GM21367 (cell line): ENCODE measurements around the gene ST6GALNAC3.
"Not testable (repeated sequence)": the region's sequence is repeated elsewhere in the genome, so short reads cannot be mapped to it uniquely, and the experiment has no call there.

Experiments used
- ATAC-seq: cut with Tn5 transposase; IDR thresholded peaks from one replicate; pipeline ENCODE4 v1.9.1; 2021; ENCODE audit not compliant: unreplicated experiment

The ST6GALNAC3 gene

GRCh38 chr1:76238094-76238628, 163.6 kb downstream of the ST6GALNAC3 start:
- no peak for ATAC-seq

- ATAC-seq: no peak
Observed at GRCh38 chr1:76239470-76239918, 164.9 kb downstream of the ST6GALNAC3 start.

GRCh38 chr1:76240316-76240715, 165.8 kb downstream of the ST6GALNAC3 start:
- no peak for ATAC-seq

GRCh38 chr1:76242587-76242986, 168.0 kb downstream of the ST6GALNAC3 start:
- ATAC-seq: not testable (repeated sequence)

GRCh38 chr1:76247261-76247852, 172.8 kb downstream of the ST6GALNAC3 start:
- ATAC-seq: no peak

GRCh38 chr1:76250271-76250670, 175.7 kb downstream of the ST6GALNAC3 start:
- ATAC-seq: no peak

- no peak for ATAC-seq
Observed at GRCh38 chr1:76252431-76252830, 177.9 kb downstream of the ST6GALNAC3 start.

GRCh38 chr1:76254104-76255030, 179.8 kb downstream of the ST6GALNAC3 start:
- no peak for ATAC-seq

- ATAC-seq: no peak
Observed at GRCh38 chr1:76256289-76257223, 182.0 kb downstream of the ST6GALNAC3 start.

- no peak for ATAC-seq
Observed at GRCh38 chr1:76257823-76258222, 183.3 kb downstream of the ST6GALNAC3 start.

GRCh38 chr1:76259270-76259669, 184.7 kb downstream of the ST6GALNAC3 start:
- no peak for ATAC-seq

- ATAC-seq: no peak
Observed at GRCh38 chr1:76260279-76260678, 185.7 kb downstream of the ST6GALNAC3 start.

- no peak for ATAC-seq
Observed at GRCh38 chr1:76262601-76263000, 188.1 kb downstream of the ST6GALNAC3 start.

GRCh38 chr1:76264642-76265041, 190.1 kb downstream of the ST6GALNAC3 start:
- ATAC-seq: no peak

- no peak for ATAC-seq
Observed at GRCh38 chr1:76266762-76267161, 192.2 kb downstream of the ST6GALNAC3 start.

GRCh38 chr1:76267631-76268030, 193.1 kb downstream of the ST6GALNAC3 start:
- ATAC-seq: no peak

- no peak for ATAC-seq
Observed at GRCh38 chr1:76268341-76268740, 193.8 kb downstream of the ST6GALNAC3 start.

GRCh38 chr1:76269155-76269554, 194.6 kb downstream of the ST6GALNAC3 start:
- ATAC-seq: no peak

GRCh38 chr1:76274302-76274701, 199.8 kb downstream of the ST6GALNAC3 start:
- ATAC-seq: no peak

GRCh38 chr1:76274718-76275117, 200.2 kb downstream of the ST6GALNAC3 start:
- no peak for ATAC-seq

- no peak for ATAC-seq
Observed at GRCh38 chr1:76278711-76279100, 204.2 kb downstream of the ST6GALNAC3 start.
